Measurements from ENCODE around the gene NOC2L. TPM values are rescaled to one million over a fixed set of nuclear protein-coding genes. Genes with fewer than 3 reads are reported as not detected.

The NOC2L gene
- total and polyA plus RNA-seq, 9 of the 15 experiments (the other 6 are each of a cell fraction or from before 2014, with no cell fraction given): 4.0 to 410 (median 200) TPM

DNA sequence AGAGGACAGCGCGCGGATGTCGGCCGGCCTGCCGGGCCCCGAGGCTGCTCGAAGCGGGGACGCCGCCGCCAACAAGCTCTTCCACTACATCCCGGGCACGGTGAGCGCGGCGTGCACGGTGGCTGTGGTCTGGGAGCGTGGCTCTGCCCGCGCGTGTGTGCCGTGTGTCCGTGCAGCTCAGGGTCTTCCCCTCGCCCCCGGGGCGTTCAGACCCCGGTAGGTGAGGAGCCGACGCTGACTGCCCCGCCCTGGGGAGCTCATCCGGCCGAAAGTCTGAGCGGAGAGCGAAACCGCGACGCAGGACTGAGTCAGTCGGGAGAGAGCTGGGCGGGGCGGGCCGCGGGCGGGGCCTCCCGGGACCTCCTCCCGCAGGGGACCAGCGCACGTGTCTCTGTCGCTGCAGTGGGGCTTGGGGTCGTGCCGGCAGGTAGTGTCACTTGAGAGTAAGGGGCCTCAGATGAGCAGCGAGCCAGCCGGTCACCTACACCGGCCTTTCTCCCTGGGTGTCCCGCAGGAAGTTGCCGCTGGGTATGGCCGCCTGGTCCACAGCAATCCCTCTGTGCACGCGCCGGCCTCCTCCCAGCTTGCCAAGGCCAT is 7.7 kb upstream of the NOC2L start (continued):
- TF ChIP-seq, protein P1, sequence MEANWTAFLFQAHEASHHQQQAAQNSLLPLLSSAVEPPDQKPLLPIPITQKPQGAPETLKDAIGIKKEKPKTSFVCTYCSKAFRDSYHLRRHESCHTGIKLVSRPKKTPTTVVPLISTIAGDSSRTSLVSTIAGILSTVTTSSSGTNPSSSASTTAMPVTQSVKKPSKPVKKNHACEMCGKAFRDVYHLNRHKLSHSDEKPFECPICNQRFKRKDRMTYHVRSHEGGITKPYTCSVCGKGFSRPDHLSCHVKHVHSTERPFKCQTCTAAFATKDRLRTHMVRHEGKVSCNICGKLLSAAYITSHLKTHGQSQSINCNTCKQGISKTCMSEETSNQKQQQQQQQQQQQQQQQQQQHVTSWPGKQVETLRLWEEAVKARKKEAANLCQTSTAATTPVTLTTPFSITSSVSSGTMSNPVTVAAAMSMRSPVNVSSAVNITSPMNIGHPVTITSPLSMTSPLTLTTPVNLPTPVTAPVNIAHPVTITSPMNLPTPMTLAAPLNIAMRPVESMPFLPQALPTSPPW (CRISPR knock-in tag; IDR thresholded peaks at IDR 0.05): no peak; the same call in 1 of the 2 replicates
- TF ChIP-seq RFX1 (IDR thresholded peaks at IDR 0.05) (no peak), TBP (optimal IDR thresholded peaks at IDR 0.05; ENCODE audit: low read depth, low read length) (peak; percentile 32), GATA2 (CRISPR knock-in tag; IDR thresholded peaks at IDR 0.05) (no peak), RBM39 (optimal IDR thresholded peaks at IDR 0.05; ENCODE audit: low read depth, low read length) (no peak), ILK (tag; IDR thresholded peaks at IDR 0.05; ENCODE audit: borderline replicate concordance, low read depth) (no peak), L3MBTL2 (IDR thresholded peaks at IDR 0.05) (peak; percentile 87), GABPB2 (CRISPR knock-in tag; conservative IDR thresholded peaks at IDR 0.05) (no peak), ZNF232 (CRISPR knock-in tag; IDR thresholded peaks at IDR 0.05) (no peak), ZNF445 (CRISPR knock-in tag; IDR thresholded peaks at IDR 0.05; ENCODE audit: low read depth) (no peak), DPF2 (IDR thresholded peaks at IDR 0.05) (no peak; the same call in 1 of the 2 replicates), ZNF354B (CRISPR knock-in tag; IDR thresholded peaks at IDR 0.05) (no peak), TCF3 (CRISPR knock-in tag; IDR thresholded peaks at IDR 0.05) (no peak), SP2 (IDR thresholded peaks at IDR 0.05; ENCODE audit: extremely low read depth, low read depth, low read length, poor library complexity, severe bottlenecking) (no peak), XRCC3 (IDR thresholded peaks at IDR 0.05) (no peak), CREM (IDR thresholded peaks at IDR 0.05; ENCODE audit: low read depth) (peak; percentile 39)
- TF ChIP-seq, protein P2, sequence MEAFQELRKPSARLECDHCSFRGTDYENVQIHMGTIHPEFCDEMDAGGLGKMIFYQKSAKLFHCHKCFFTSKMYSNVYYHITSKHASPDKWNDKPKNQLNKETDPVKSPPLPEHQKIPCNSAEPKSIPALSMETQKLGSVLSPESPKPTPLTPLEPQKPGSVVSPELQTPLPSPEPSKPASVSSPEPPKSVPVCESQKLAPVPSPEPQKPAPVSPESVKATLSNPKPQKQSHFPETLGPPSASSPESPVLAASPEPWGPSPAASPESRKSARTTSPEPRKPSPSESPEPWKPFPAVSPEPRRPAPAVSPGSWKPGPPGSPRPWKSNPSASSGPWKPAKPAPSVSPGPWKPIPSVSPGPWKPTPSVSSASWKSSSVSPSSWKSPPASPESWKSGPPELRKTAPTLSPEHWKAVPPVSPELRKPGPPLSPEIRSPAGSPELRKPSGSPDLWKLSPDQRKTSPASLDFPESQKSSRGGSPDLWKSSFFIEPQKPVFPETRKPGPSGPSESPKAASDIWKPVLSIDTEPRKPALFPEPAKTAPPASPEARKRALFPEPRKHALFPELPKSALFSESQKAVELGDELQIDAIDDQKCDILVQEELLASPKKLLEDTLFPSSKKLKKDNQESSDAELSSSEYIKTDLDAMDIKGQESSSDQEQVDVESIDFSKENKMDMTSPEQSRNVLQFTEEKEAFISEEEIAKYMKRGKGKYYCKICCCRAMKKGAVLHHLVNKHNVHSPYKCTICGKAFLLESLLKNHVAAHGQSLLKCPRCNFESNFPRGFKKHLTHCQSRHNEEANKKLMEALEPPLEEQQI (IDR thresholded peaks at IDR 0.05): no peak
- TF ChIP-seq, protein P3, sequence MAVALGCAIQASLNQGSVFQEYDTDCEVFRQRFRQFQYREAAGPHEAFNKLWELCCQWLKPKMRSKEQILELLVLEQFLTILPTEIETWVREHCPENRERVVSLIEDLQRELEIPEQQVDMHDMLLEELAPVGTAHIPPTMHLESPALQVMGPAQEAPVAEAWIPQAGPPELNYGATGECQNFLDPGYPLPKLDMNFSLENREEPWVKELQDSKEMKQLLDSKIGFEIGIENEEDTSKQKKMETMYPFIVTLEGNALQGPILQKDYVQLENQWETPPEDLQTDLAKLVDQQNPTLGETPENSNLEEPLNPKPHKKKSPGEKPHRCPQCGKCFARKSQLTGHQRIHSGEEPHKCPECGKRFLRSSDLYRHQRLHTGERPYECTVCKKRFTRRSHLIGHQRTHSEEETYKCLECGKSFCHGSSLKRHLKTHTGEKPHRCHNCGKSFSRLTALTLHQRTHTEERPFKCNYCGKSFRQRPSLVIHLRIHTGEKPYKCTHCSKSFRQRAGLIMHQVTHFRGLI (CRISPR knock-in tag; IDR thresholded peaks at IDR 0.05): no peak
- TF ChIP-seq, protein P4, sequence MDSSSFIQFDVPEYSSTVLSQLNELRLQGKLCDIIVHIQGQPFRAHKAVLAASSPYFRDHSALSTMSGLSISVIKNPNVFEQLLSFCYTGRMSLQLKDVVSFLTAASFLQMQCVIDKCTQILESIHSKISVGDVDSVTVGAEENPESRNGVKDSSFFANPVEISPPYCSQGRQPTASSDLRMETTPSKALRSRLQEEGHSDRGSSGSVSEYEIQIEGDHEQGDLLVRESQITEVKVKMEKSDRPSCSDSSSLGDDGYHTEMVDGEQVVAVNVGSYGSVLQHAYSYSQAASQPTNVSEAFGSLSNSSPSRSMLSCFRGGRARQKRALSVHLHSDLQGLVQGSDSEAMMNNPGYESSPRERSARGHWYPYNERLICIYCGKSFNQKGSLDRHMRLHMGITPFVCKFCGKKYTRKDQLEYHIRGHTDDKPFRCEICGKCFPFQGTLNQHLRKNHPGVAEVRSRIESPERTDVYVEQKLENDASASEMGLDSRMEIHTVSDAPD (CRISPR knock-in tag; IDR thresholded peaks at IDR 0.05): no peak
- TF ChIP-seq, protein P5, sequence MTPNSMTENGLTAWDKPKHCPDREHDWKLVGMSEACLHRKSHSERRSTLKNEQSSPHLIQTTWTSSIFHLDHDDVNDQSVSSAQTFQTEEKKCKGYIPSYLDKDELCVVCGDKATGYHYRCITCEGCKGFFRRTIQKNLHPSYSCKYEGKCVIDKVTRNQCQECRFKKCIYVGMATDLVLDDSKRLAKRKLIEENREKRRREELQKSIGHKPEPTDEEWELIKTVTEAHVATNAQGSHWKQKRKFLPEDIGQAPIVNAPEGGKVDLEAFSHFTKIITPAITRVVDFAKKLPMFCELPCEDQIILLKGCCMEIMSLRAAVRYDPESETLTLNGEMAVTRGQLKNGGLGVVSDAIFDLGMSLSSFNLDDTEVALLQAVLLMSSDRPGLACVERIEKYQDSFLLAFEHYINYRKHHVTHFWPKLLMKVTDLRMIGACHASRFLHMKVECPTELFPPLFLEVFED (CRISPR knock-in tag; conservative IDR thresholded peaks at IDR 0.05): no peak
- TF ChIP-seq, protein P6, sequence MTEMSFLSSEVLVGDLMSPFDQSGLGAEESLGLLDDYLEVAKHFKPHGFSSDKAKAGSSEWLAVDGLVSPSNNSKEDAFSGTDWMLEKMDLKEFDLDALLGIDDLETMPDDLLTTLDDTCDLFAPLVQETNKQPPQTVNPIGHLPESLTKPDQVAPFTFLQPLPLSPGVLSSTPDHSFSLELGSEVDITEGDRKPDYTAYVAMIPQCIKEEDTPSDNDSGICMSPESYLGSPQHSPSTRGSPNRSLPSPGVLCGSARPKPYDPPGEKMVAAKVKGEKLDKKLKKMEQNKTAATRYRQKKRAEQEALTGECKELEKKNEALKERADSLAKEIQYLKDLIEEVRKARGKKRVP (CRISPR knock-in tag; IDR thresholded peaks at IDR 0.05): no peak
